GM19438 (cell line): ENCODE results near the gene DIP2B.
"Not testable (repeated sequence)": the region's sequence is repeated elsewhere in the genome, so short reads cannot be mapped to it uniquely, and the experiment has no call there.

Source experiments
- ATAC-seq: cut with Tn5 transposase; IDR thresholded peaks from one replicate; pipeline ENCODE4 v1.9.1; 2021; ENCODE audit warnings: low read depth; ENCODE audit not compliant: unreplicated experiment

Gene DIP2B

GRCh38 chr12:50520416-50521207 is 15.8 kb downstream of the DIP2B start:
- ATAC-seq, result no peak

GRCh38 chr12:50521781-50522180 is 17.0 kb downstream of the DIP2B start:
- not testable (repeated sequence) for ATAC-seq

- ATAC-seq, result no peak
These were observed 19.0 kb downstream of the DIP2B start for GRCh38 chr12:50523772-50524171.

GRCh38 chr12:50524621-50525020 is 19.8 kb downstream of the DIP2B start:
- no peak for ATAC-seq

- no peak for ATAC-seq
These were observed 20.6 kb downstream of the DIP2B start for GRCh38 chr12:50525422-50525821.

GRCh38 chr12:50527359-50527726 is 22.6 kb downstream of the DIP2B start:
- ATAC-seq, result no peak

GRCh38 chr12:50528800-50529199 is 24.0 kb downstream of the DIP2B start:
- ATAC-seq, result no peak

- ATAC-seq, result no peak
These were observed 24.6 kb downstream of the DIP2B start for GRCh38 chr12:50529345-50529744.

GRCh38 chr12:50530532-50530931 is 25.7 kb downstream of the DIP2B start:
- no peak for ATAC-seq

- no peak for ATAC-seq
These were observed 28.4 kb downstream of the DIP2B start for GRCh38 chr12:50533203-50533584.

- ATAC-seq, result no peak
These were observed 29.2 kb downstream of the DIP2B start for GRCh38 chr12:50533971-50534370.

- no peak for ATAC-seq
These were observed 32.2 kb downstream of the DIP2B start for GRCh38 chr12:50536831-50537537.

GRCh38 chr12:50537538-50537919 is 32.7 kb downstream of the DIP2B start:
- ATAC-seq, result no peak

GRCh38 chr12:50538182-50538581 is 33.4 kb downstream of the DIP2B start:
- no peak for ATAC-seq

- ATAC-seq, result no peak
These were observed 36.4 kb downstream of the DIP2B start for GRCh38 chr12:50541139-50541538.

DNA sequence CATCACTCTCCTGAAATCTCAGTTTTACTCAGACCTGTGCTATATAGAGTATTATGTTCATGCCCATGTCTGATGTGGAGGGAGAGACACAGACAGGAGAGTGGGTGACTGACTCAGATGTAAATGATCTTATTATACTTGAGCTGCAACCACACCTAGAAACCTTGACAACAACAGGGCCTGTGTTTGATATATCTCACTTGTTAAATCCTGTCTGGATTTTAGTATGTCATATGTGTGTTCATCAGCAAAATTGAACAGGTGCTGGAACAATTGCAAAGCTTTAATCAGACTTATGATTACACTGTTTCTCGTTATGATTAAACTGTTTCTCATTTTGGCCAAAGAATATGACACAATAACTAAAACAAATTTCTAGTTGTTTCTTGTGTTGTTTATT is 37.7 kb downstream of the DIP2B start:
- ATAC-seq, result no peak

DNA sequence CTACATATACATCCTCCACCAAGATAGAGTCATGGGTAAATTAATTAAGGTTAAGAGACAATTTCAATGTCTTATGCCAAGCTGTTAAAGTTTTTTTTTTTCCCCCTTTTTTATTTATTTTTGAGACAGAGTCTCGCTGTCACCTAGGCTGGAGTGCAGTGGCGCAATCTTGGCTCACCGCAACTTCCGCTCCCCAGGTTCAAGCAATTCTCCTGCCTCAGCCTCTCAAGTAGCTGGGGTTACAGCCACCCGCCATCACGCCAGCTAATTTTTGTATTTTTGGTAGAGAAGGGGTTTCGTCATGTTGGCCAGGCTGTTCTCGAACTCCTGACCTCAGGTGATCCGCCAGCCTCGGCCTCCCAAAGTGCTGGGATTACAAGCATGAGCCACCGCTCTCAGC is 38.4 kb downstream of the DIP2B start:
- ATAC-seq, result not testable (repeated sequence)

GRCh38 chr12:50545213-50545612 is 40.4 kb downstream of the DIP2B start:
- no peak for ATAC-seq

DNA sequence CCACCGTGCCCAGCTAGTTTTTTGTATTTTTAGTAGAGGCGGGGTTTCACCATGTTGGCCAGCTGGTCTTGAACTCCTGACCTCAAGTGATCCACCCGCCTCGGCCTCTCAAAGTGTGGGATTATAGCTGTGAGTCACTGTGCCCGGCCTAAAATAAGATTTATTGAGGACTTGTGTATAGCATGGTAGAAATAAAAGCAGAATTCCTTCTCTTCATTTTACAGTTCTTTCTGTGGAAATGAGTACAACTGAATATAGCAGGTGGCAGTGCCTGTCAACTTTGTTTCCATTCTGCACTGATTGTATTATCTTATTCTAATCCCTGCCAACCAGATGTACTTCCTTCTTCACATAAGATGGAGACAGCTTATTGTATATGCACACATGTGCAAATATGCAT is 41.0 kb downstream of the DIP2B start:
- ATAC-seq, result no peak

DNA sequence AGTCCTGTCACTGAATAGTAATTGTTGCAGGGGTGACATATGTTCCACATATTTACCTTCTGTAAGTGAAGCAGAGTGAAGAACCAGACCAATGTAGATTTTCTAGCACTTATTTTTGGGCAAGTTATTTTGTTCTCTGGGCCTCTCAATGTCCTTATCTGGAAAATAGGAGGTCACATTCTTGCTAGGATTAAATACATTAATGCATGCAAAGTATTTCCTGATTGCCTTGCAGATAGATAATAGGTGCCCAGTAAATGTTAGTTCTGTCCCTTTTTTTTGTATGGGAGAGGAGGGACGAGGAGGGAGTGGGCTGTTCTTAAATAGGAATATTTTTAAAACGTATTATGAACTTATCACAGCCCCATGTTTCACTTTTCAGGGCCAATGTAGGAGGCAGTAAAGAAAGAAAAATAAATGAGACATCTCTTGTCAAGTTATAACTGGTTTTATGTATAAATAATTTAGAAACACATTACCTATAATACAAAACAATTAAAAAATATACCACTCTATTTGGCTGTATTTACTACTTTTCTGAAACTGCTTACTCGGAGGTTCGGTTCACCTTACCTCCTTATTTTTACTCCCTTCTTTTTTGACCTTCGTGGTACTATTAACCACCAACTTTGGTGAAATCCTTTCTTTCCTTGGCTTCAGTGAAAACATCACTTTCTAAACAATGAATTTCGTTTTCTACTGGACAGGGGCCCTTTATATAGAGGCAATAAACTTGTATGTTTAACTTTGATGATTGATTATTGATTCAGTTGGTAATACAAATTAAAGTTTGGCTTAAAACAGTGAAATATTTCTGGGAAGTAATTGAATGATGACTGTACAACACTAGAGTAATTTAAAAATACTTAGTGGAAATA is 41.9 kb downstream of the DIP2B start:
- ATAC-seq, result no peak

DNA sequence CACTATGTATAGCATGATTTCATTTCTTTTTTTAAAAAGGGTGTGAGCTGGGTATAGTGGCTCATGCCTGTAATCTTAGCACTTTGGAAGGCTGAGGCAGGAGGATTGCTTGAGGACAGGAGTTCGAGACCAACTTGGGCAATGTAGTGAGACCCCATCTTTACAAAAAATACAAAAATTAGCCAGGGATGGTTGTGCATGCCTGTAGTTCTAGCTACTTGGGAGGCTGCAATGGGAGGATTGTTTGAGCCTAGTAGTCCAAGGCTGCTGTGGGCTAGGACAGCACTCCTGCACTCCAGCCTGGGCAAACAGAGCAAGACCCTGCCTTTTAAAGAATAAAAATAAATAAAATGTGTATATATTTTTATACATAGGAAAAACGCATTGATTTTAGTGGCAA is 43.0 kb downstream of the DIP2B start:
- ATAC-seq, result no peak
